HEK293 (cell line): ENCODE results near the gene SMARCA1.

Experiments used
- CTCF ChIA-PET: fragments of 350-600 bp; formaldehyde crosslinking; extraction: SDS; loops from one replicate; lab custom pipeline; 2021; ENCODE audit warnings: antibody characterized with exemption; lab: Yijun Ruan, JAX
- POLR2A ChIA-PET: fragments of 300-600 bp; formaldehyde crosslinking; extraction: SDS; loops from one replicate; lab custom pipeline; 2020; ENCODE audit warnings: antibody characterized with exemption, inconsistent platforms; lab: Yijun Ruan, JAX
- H3K27ac ChIP-seq: fragments of 200-500 bp; sonication (Bioruptor generic); 2 replicates; pipeline ENCODE4 v1.5.1; 2014; ENCODE audit warnings: low read depth, low read length, control low read depth, inconsistent platforms; ENCODE audit errors: extremely low read depth
- H3K36me3 ChIP-seq, 2 experiments: fragments of 200-500 bp in 1 of 2; sonication (Bioruptor generic) in 1 of 2; 1 replicate in 1 of 2; 2 replicates in 1 of 2; pipeline ENCODE4 v1.5.1; 2014 to 2017; ENCODE audit warnings: inconsistent platforms in 2 of 2, low read length in 2 of 2; ENCODE audit not compliant: control insufficient read depth in 2 of 2, insufficient read depth in 1 of 2
- H3K4me1 ChIP-seq: fragments of 200-500 bp; sonication (Bioruptor generic); 2 replicates; pipeline ENCODE4 v1.5.1; 2014; ENCODE audit warnings: mild to moderate bottlenecking, low read length, inconsistent platforms; ENCODE audit not compliant: control insufficient read depth, insufficient read depth
- H3K4me3 ChIP-seq: 2 replicates; pipeline ENCODE4 v1.5.1; 2011; ENCODE audit warnings: low read depth, mild to moderate bottlenecking, control low read depth, low read length, moderate library complexity
- H3K9me3 ChIP-seq: fragments of 200-500 bp; sonication (Bioruptor generic); 2 replicates; pipeline ENCODE4 v1.5.1; 2014; ENCODE audit warnings: low read depth, low read length, inconsistent platforms; ENCODE audit not compliant: control insufficient read depth, insufficient read depth
- GFI1B ChIP-seq: fragments of 450-650 bp; formaldehyde crosslinking; IDR thresholded peaks from 2 replicates; pipeline ENCODE4 v1.5.1; 2016; ENCODE audit warnings: missing biosample characterization, missing genetic modification characterization
- GLI2 ChIP-seq: fragments of 450-650 bp; formaldehyde crosslinking; IDR thresholded peaks from 2 replicates; pipeline ENCODE4; 2017; ENCODE audit warnings: missing biosample characterization, missing genetic modification characterization, low read depth, borderline replicate concordance
- KLF1 ChIP-seq: fragments of 450-650 bp; formaldehyde crosslinking; IDR thresholded peaks from 2 replicates; pipeline ENCODE4 v1.5.1; 2016; ENCODE audit warnings: missing biosample characterization, missing genetic modification characterization
- MEIS1 ChIP-seq: sonication (generic); formaldehyde crosslinking; IDR thresholded peaks from 2 replicates; pipeline ENCODE4 v1.8.1; 2022; ENCODE audit warnings: missing genetic modification reagents, mild to moderate bottlenecking, borderline replicate concordance
- RBAK ChIP-seq: fragments of 450-650 bp; formaldehyde crosslinking; IDR thresholded peaks from 2 replicates; pipeline ENCODE4 v1.5.1; 2016; ENCODE audit warnings: missing biosample characterization, missing genetic modification characterization
- ZIC2 ChIP-seq: fragments of 450-650 bp; formaldehyde crosslinking; IDR thresholded peaks from 2 replicates; pipeline ENCODE4 v1.5.1; 2016; ENCODE audit warnings: missing biosample characterization, missing genetic modification characterization
- ZNF114 ChIP-seq: fragments of 450-650 bp; formaldehyde crosslinking; IDR thresholded peaks from 2 replicates; pipeline ENCODE4 v1.5.0; 2017; ENCODE audit warnings: missing biosample characterization, missing genetic modification characterization
- ZNF121 ChIP-seq: fragments of 450-650 bp; formaldehyde crosslinking; IDR thresholded peaks from 2 replicates; pipeline ENCODE4 v1.5.1; 2016; ENCODE audit warnings: missing biosample characterization, missing genetic modification characterization
- ZNF132 ChIP-seq: fragments of 450-650 bp; formaldehyde crosslinking; IDR thresholded peaks from 2 replicates; pipeline ENCODE4 v1.5.1; 2017; ENCODE audit warnings: missing biosample characterization, missing genetic modification characterization, borderline replicate concordance
- ZNF155 ChIP-seq: fragments of 450-650 bp; formaldehyde crosslinking; IDR thresholded peaks from 2 replicates; pipeline ENCODE4 v1.5.1; 2016; ENCODE audit warnings: missing biosample characterization, missing genetic modification characterization
- ZNF510 ChIP-seq: fragments of 450-650 bp; formaldehyde crosslinking; IDR thresholded peaks from 2 replicates; pipeline ENCODE4 v1.5.1; 2018; ENCODE audit warnings: mild to moderate bottlenecking, missing genetic modification characterization, missing biosample characterization; ENCODE audit not compliant: insufficient replicate concordance
- ZNF514 ChIP-seq: fragments of 450-650 bp; formaldehyde crosslinking; IDR thresholded peaks from 2 replicates; pipeline ENCODE4 v1.5.1; 2016; ENCODE audit warnings: missing biosample characterization, missing genetic modification characterization
- ZNF544 ChIP-seq: fragments of 450-650 bp; formaldehyde crosslinking; IDR thresholded peaks from 2 replicates; pipeline ENCODE4 v1.5.0; 2017; ENCODE audit warnings: missing biosample characterization, missing genetic modification characterization
- ZNF600 ChIP-seq: fragments of 450-650 bp; formaldehyde crosslinking; IDR thresholded peaks from 2 replicates; pipeline ENCODE4 v1.5.1; 2016; ENCODE audit warnings: missing biosample characterization, missing genetic modification characterization
- ZNF623 ChIP-seq: fragments of 450-650 bp; formaldehyde crosslinking; IDR thresholded peaks from 2 replicates; pipeline ENCODE4 v1.5.1; 2016; ENCODE audit warnings: missing biosample characterization, missing genetic modification characterization
- ZNF791 ChIP-seq: fragments of 450-650 bp; formaldehyde crosslinking; IDR thresholded peaks from 2 replicates; pipeline ENCODE4 v1.5.1; 2016; ENCODE audit warnings: missing biosample characterization, missing genetic modification characterization
- ZSCAN16 ChIP-seq: fragments of 450-650 bp; formaldehyde crosslinking; IDR thresholded peaks from 2 replicates; pipeline ENCODE4 v1.5.1; 2016; ENCODE audit warnings: missing biosample characterization, missing genetic modification characterization
- TF ChIP-seq, protein P1 (sequence below): fragments of 450-650 bp; formaldehyde crosslinking; IDR thresholded peaks from 2 replicates; pipeline ENCODE4 v1.5.1; 2016; ENCODE audit warnings: missing biosample characterization, missing genetic modification characterization
- TF ChIP-seq, protein P2 (sequence below): fragments of 450-650 bp; formaldehyde crosslinking; IDR thresholded peaks from 2 replicates; pipeline ENCODE4 v1.5.1; 2016; ENCODE audit warnings: missing biosample characterization, missing genetic modification characterization
- TF ChIP-seq, protein P3 (sequence below): fragments of 450-650 bp; formaldehyde crosslinking; IDR thresholded peaks from 2 replicates; pipeline ENCODE4 v1.5.1; 2016; ENCODE audit warnings: missing biosample characterization, missing genetic modification characterization
- TF ChIP-seq, protein P4 (sequence below): fragments of 450-650 bp; formaldehyde crosslinking; IDR thresholded peaks from 2 replicates; pipeline ENCODE4 v1.5.1; 2016; ENCODE audit warnings: missing biosample characterization, missing genetic modification characterization
- TF ChIP-seq, protein P5 (sequence below): fragments of 450-650 bp; formaldehyde crosslinking; conservative IDR thresholded peaks from 2 replicates; pipeline ENCODE4 v1.5.1; 2016; ENCODE audit warnings: low read depth, missing biosample characterization, missing genetic modification characterization

Gene SMARCA1

DNA sequence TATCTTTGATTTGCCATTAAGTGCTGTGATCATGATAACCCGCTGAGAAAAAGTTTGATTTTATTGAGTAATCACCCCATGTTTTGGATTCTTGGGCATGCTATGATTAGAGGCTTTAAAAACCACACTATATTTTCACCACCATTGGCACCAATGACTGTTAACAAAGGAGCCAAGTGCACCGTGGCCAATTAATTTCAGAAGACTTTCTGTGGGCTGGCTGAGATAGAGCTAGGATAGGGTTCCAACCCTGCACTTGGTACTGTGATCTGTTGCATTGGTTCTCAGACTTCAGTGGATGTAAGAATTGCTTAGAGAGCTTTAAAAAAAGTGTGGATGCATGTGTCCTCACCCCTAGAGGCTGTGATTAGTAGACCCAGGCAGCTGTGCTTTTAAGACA lies 49.1 kb upstream of the SMARCA1 start (continued):
- TF ChIP-seq, protein P1, sequence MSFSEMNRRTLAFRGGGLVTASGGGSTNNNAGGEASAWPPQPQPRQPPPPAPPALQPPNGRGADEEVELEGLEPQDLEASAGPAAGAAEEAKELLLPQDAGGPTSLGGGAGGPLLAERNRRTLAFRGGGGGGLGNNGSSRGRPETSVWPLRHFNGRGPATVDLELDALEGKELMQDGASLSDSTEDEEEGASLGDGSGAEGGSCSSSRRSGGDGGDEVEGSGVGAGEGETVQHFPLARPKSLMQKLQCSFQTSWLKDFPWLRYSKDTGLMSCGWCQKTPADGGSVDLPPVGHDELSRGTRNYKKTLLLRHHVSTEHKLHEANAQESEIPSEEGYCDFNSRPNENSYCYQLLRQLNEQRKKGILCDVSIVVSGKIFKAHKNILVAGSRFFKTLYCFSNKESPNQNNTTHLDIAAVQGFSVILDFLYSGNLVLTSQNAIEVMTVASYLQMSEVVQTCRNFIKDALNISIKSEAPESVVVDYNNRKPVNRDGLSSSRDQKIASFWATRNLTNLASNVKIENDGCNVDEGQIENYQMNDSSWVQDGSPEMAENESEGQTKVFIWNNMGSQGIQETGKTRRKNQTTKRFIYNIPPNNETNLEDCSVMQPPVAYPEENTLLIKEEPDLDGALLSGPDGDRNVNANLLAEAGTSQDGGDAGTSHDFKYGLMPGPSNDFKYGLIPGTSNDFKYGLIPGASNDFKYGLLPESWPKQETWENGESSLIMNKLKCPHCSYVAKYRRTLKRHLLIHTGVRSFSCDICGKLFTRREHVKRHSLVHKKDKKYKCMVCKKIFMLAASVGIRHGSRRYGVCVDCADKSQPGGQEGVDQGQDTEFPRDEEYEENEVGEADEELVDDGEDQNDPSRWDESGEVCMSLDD, result no peak
- TF ChIP-seq ZIC2 (tag by site-specific recombination) (no peak), RBAK (no peak), GLI2 (tag by site-specific recombination) (no peak)
- TF ChIP-seq, all 188 proteins: peak for 0

DNA sequence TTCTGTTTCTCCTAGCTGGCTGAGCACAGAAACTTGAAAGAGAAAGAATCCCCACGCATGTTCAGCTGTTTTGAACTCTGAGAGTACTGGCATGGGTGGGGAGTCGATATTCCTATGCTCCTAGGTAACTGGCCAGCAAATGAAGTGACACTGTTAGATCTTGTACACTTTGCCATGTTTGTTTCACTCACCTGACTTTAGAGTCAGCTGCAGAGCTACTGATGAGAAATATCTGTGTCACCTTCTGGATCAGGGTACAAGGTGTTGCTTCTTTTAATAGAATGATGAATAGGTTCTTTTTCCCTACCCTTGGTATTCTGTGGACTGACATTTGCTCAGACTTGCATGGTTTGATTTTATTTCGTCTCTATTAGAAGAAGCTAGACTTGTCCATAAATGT lies 45.1 kb upstream of the SMARCA1 start:
- H3K9me3 ChIP-seq, result no peaks in the 10 kb centered on the region; the same call in 1 of the 2 replicates
- peaks cover 15 to 65% of the 10 kb centered on the region in 2 experiments for H3K36me3 ChIP-seq
- ChIA-PET CTCF (interaction anchor here (0.6 kb wide), 1 partner anchor 107 kb away, joined by 3 read pairs; no protein-coding TSS in a partner anchor), POLR2A (no interaction called here)
- H3K4me3 ChIP-seq, result no peak overlapping the region
- no peak for TF ChIP-seq ZNF600 (tag by site-specific recombination)
- no peak for TF ChIP-seq ZNF514 (tag by site-specific recombination)
- TF ChIP-seq ZNF623 (tag by site-specific recombination), result no peak
- no peak for TF ChIP-seq ZNF114 (tag by site-specific recombination)
- no peak for TF ChIP-seq ZNF544
- TF ChIP-seq, protein P2, sequence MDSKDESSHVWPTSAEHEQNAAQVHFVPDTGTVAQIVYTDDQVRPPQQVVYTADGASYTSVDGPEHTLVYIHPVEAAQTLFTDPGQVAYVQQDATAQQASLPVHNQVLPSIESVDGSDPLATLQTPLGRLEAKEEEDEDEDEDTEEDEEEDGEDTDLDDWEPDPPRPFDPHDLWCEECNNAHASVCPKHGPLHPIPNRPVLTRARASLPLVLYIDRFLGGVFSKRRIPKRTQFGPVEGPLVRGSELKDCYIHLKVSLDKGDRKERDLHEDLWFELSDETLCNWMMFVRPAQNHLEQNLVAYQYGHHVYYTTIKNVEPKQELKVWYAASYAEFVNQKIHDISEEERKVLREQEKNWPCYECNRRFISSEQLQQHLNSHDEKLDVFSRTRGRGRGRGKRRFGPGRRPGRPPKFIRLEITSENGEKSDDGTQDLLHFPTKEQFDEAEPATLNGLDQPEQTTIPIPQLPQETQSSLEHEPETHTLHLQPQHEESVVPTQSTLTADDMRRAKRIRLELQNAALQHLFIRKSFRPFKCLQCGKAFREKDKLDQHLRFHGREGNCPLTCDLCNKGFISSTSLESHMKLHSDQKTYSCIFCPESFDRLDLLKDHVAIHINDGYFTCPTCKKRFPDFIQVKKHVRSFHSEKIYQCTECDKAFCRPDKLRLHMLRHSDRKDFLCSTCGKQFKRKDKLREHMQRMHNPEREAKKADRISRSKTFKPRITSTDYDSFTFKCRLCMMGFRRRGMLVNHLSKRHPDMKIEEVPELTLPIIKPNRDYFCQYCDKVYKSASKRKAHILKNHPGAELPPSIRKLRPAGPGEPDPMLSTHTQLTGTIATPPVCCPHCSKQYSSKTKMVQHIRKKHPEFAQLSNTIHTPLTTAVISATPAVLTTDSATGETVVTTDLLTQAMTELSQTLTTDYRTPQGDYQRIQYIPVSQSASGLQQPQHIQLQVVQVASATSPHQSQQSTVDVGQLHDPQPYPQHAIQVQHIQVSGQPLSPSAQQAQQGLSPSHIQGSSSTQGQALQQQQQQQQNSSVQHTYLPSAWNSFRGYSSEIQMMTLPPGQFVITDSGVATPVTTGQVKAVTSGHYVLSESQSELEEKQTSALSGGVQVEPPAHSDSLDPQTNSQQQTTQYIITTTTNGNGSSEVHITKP (tag by site-specific recombination), result no peak
- TF ChIP-seq, protein P3, sequence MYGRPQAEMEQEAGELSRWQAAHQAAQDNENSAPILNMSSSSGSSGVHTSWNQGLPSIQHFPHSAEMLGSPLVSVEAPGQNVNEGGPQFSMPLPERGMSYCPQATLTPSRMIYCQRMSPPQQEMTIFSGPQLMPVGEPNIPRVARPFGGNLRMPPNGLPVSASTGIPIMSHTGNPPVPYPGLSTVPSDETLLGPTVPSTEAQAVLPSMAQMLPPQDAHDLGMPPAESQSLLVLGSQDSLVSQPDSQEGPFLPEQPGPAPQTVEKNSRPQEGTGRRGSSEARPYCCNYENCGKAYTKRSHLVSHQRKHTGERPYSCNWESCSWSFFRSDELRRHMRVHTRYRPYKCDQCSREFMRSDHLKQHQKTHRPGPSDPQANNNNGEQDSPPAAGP (tag by site-specific recombination), result no peak
- TF ChIP-seq, protein P4, sequence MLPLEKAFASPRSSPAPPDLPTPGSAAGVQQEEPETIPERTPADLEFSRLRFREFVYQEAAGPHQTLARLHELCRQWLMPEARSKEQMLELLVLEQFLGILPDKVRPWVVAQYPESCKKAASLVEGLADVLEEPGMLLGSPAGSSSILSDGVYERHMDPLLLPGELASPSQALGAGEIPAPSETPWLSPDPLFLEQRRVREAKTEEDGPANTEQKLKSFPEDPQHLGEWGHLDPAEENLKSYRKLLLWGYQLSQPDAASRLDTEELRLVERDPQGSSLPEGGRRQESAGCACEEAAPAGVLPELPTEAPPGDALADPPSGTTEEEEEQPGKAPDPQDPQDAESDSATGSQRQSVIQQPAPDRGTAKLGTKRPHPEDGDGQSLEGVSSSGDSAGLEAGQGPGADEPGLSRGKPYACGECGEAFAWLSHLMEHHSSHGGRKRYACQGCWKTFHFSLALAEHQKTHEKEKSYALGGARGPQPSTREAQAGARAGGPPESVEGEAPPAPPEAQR, result no peak
- TF ChIP-seq, protein P5, sequence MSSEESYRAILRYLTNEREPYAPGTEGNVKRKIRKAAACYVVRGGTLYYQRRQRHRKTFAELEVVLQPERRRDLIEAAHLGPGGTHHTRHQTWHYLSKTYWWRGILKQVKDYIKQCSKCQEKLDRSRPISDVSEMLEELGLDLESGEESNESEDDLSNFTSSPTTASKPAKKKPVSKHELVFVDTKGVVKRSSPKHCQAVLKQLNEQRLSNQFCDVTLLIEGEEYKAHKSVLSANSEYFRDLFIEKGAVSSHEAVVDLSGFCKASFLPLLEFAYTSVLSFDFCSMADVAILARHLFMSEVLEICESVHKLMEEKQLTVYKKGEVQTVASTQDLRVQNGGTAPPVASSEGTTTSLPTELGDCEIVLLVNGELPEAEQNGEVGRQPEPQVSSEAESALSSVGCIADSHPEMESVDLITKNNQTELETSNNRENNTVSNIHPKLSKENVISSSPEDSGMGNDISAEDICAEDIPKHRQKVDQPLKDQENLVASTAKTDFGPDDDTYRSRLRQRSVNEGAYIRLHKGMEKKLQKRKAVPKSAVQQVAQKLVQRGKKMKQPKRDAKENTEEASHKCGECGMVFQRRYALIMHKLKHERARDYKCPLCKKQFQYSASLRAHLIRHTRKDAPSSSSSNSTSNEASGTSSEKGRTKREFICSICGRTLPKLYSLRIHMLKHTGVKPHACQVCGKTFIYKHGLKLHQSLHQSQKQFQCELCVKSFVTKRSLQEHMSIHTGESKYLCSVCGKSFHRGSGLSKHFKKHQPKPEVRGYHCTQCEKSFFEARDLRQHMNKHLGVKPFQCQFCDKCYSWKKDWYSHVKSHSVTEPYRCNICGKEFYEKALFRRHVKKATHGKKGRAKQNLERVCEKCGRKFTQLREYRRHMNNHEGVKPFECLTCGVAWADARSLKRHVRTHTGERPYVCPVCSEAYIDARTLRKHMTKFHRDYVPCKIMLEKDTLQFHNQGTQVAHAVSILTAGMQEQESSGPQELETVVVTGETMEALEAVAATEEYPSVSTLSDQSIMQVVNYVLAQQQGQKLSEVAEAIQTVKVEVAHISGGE, result no peak
- TF ChIP-seq ZNF510 (tag by site-specific recombination), result no peak
- TF ChIP-seq ZNF155 (tag by site-specific recombination), result no peak
- TF ChIP-seq ZSCAN16 (tag by site-specific recombination), result no peak
- TF ChIP-seq GFI1B (tag by site-specific recombination), result no peak
- TF ChIP-seq ZNF132 (tag by site-specific recombination), result no peak
- TF ChIP-seq KLF1 (tag by site-specific recombination), result no peak
- TF ChIP-seq ZNF791 (tag by site-specific recombination), result no peak
- no peak for TF ChIP-seq ZNF121
- no peak for TF ChIP-seq MEIS1 (CRISPR knock-in tag)
- no peaks in the 10 kb centered on the region for H3K4me1 ChIP-seq
- no peak overlapping the region for H3K27ac ChIP-seq
